HL-60 (cell line): Measurements from ENCODE around the gene TSPO.
A peak's percentile ranks its signal among the peaks of the same experiment; 100 is the strongest.

Source experiments
- CTCF ChIP-seq: IDR thresholded peaks from one replicate; pipeline ENCODE4 v1.5.1; 2011; ENCODE audit warnings: low read length, control low read depth, inconsistent platforms; ENCODE audit not compliant: insufficient read depth
- GABPA ChIP-seq: IDR thresholded peaks from 2 replicates; pipeline ENCODE4 v1.6.1; 2012; ENCODE audit warnings: low read depth
- REST ChIP-seq: IDR thresholded peaks from 2 replicates; pipeline ENCODE4 v1.6.1; 2012; ENCODE audit warnings: low read depth; ENCODE audit not compliant: insufficient replicate concordance

GRCh38 chr22:43142880-43143562 is 8.3 kb upstream of the TSPO start, which contains the start of gene MCAT:
- TF ChIP-seq REST, result no peak
- no peak for TF ChIP-seq CTCF
- TF ChIP-seq GABPA, result peak; percentile 97
